ENCODE results near the gene SEPHS2.

DNA sequence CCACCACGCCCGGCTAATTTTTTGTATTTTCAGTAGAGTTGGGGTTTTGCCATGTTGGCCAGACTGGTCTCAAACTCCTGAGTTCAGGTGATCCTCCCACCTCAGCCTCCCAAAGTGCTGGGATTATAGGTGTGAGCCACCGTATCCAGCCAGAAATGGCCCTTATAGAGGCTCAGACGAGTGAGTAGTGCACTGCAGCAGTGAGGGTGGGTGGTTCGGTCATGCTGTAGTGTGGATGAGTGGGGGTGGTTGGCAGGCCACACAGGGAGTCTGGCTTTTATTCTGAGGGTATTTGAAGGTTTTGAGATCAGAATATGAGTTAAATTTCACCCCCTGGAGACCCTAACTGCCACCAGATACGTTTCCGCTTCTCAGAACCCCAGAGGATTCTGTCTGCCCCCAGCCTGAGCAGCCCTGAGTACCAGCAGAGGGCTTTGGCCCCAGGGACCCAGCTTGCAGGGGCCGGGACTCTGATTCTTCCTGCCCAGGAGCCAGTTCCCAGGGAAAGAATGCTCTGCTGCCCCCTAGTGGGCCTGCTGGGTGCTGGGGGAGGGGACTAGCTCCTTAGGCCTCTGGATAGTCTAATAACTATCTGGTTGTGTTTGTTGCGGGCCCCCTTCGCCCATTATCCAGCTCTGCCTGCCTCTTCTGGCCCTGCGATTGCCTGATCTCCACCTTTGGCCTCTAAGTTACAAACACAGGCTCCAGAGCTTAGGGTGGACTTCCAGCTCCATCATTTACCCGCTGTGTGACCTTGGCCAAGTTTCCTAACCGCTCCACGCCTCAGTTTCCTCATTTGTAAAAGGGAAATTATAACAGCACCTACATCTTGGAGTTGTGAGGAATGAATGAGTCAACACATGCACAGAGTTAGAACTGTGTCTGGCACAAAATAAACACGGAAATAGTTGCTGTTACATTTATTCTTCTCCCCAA lies 36.3 kb downstream of the SEPHS2 start:
- no peak for TF ChIP-seq ZBTB7A (IDR thresholded peaks at IDR 0.05; ENCODE audit: low read depth)
- TF ChIP-seq TCF12 (IDR thresholded peaks at IDR 0.05; ENCODE audit: low read depth) = no peak
- no peak for TF ChIP-seq FOXM1 (IDR thresholded peaks at IDR 0.05; ENCODE audit: borderline replicate concordance, low read depth)
- TF ChIP-seq CEBPB (IDR thresholded peaks at IDR 0.05) = no peak
- TF ChIP-seq TAF1 (IDR thresholded peaks at IDR 0.05; ENCODE audit: low read depth) = no peak
- TF ChIP-seq EP300 (IDR thresholded peaks at IDR 0.05; ENCODE audit: borderline replicate concordance) = no peak
- TF ChIP-seq YY1 (IDR thresholded peaks at IDR 0.05; ENCODE audit: low read depth) = no peak
- TF ChIP-seq REST (IDR thresholded peaks at IDR 0.05; ENCODE audit: low read depth) = no peak
- TF ChIP-seq, protein P1, sequence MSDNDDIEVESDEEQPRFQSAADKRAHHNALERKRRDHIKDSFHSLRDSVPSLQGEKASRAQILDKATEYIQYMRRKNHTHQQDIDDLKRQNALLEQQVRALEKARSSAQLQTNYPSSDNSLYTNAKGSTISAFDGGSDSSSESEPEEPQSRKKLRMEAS (IDR thresholded peaks at IDR 0.05) = no peak
- TF ChIP-seq TEAD4 (IDR thresholded peaks at IDR 0.05) = no peak
- no peak for TF ChIP-seq NFIC (IDR thresholded peaks at IDR 0.05)
- no peak for TF ChIP-seq CREB1 (IDR thresholded peaks at IDR 0.05; ENCODE audit: low read depth)
- TF ChIP-seq RAD21 (IDR thresholded peaks at IDR 0.05; ENCODE audit: low read depth) = peak; percentile 91
